SJCRH30 (cell line): ENCODE data around the gene ZNF764. TPM values are rescaled to one million over a fixed set of nuclear protein-coding genes. Genes with fewer than 3 reads are reported as not detected.

Experiments used
- DNase-seq, 2 experiments: peaks; one replicate each; pipeline ENCODE4 v3.0.0-alpha.2; 2015 to 2020
- H3K27ac ChIP-seq: fragments of 250-450 bp; sonication (Bioruptor Pico); 2 replicates; pipeline ENCODE4 v1.5.1; 2020; ENCODE audit warnings: mild to moderate bottlenecking, moderate library complexity
- H3K27me3 ChIP-seq: fragments of 250-450 bp; sonication (Bioruptor Pico); 2 replicates; pipeline ENCODE4 v1.5.1; 2020; ENCODE audit warnings: mild to moderate bottlenecking, moderate library complexity
- H3K36me3 ChIP-seq: fragments of 250-450 bp; sonication (Bioruptor Pico); 2 replicates; pipeline ENCODE4 v1.5.1; 2020; ENCODE audit warnings: mild to moderate bottlenecking, moderate library complexity
- H3K4me1 ChIP-seq: fragments of 250-450 bp; sonication (Bioruptor Pico); 2 replicates; pipeline ENCODE4 v1.5.1; 2020; ENCODE audit warnings: mild to moderate bottlenecking, moderate library complexity
- H3K4me3 ChIP-seq: fragments of 250-450 bp; sonication (Bioruptor Pico); 2 replicates; pipeline ENCODE4 v1.5.1; 2020; ENCODE audit warnings: mild to moderate bottlenecking, moderate library complexity
- H3K9me3 ChIP-seq: fragments of 250-450 bp; sonication (Bioruptor Pico); replicated peaks from 2 replicates; pipeline ENCODE4 v1.5.1; 2020; ENCODE audit warnings: mild to moderate bottlenecking, moderate library complexity
- total RNA-seq: library from RNA; depleted of rRNA; stranded (reverse); fragments of >200 nt; shearing (Covaris generic); gene quantifications from 2 replicates; pipeline ENCODE4 v1.2.3, GENCODE V29; 2014

ZNF764 gene
- total RNA-seq, 1 experiment from 2014 or later = 10.7 TPM

DNA sequence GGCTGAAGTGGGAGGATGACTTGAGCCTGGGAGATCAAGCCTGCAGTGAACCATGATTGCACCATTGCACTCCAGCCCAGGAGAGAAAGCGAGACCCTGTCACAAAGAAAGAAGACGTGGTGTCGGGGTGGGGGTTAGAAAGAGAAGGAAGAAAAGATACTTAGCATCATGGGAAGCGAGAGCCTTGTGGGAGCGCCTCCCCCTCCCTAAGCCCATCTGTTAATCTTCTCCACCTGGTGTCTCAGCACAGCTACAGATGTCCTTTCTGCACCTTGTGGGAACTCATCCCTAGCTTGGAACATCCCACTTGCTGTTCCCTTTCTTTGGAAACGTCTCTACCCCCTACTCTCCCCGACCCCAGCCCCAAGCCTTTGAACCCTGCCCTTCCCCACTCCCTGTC lies 7.4 kb upstream of the ZNF764 start:
- Histone ChIP-seq H3K27ac (no peak overlapping the region), H3K27me3 (no peaks in the 10 kb centered on the region), H3K4me3 (no peak overlapping the region), H3K36me3 (no peaks in the 10 kb centered on the region), H3K9me3 (no peaks in the 10 kb centered on the region), H3K4me1 (peaks cover 3% of the 10 kb centered on the region; the same call in 1 of the 2 replicates)
- no peak for DNase-seq

DNA sequence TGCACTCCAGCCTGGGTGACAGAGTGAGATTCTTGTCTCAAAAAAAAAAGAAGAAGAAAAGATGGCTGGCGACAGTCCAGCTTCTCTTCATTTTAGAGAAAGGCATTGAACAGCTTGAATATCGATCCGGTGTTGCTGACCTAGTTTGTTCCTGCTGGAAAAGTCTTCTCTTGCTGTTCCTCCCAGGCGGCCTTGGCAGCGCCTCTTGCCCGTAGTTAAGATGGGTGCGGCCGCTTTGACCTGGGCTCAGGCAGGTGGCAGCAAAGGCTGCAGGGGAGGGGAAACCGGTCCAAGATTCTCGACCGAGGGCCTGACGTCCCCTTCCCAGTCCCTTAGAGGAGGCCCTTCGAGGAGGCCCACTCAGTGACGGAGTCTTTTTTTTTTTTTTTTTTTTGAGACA lies 3.8 kb upstream of the ZNF764 start:
- Histone ChIP-seq H3K27ac (no peak overlapping the region), H3K36me3 (no peaks in the 10 kb centered on the region)

DNA sequence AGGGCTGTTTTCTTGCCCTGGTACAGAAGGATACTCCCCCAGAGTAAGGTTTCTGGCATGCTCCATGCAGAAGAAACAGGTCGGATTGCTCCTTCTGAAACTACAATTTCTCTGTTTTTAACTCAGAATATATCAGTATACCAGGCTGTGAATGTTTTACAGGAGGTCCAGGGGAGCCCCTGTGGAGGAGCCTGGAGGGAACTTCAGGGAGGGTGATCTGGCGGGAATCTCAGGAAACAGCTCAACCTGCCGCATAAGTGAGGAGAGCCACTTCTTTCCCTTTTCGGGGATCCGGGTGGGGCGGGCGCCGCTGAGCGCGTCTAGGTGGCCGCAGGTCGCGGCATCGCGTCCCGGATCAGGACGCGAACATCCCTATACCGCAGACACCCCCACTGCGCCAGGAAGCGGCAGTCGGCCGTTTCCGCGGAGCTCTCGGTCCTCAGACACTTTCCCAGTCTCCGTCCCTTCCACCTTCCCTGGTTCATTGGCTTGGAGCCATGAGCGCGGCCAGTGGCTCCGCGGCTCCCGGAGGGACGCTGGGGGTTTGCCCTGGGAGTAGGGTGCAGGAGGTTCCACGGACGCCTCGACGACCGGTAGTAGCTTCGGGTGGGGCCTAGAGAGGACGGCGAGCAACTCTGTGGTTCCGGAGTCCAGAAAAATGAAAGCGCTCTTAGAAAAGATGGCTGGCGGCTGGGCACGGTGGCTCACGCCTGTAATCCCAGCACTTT lies 3.1 kb upstream of the ZNF764 start:
- Histone ChIP-seq H3K36me3 (no peaks in the 10 kb centered on the region), H3K9me3 (no peaks in the 10 kb centered on the region), H3K4me1 (no peaks in the 10 kb centered on the region), H3K27ac (no peak overlapping the region), H3K27me3 (no peaks in the 10 kb centered on the region), H3K4me3 (no peak overlapping the region)
- DNase-seq = no peak

More for the DNA sequence above, 3.8 kb upstream of the ZNF764 start:
- no peaks in the 10 kb centered on the region for H3K9me3 ChIP-seq
- no peak for DNase-seq
- H3K4me3 ChIP-seq = no peak overlapping the region
- no peaks in the 10 kb centered on the region for H3K27me3 ChIP-seq
- no peaks in the 10 kb centered on the region for H3K4me1 ChIP-seq

DNA sequence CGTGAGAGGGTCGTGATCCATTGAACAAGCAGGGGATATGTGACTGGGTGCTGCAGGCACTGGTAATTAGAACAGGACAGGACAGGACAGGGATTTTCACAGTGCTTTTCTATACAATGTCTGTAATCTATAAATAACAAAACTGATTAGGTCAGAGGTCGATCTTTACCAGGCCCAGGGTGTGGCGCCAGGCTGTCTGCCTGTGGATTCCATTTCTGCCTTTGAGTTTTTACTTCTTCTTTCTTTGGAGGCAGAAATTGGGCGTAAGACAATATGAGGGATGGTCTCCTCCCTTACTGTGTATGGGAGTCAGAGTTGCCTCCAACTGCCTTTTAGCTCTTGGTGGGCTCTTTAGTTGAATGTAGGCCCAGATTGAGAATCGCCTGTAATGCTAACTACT lies 1.5 kb upstream of the ZNF764 start:
- H3K27ac ChIP-seq = no peak overlapping the region
- H3K27me3 ChIP-seq = no peaks in the 10 kb centered on the region
- peaks cover 2% of the 10 kb centered on the region; the same call in 1 of the 2 replicates for H3K36me3 ChIP-seq
- H3K4me1 ChIP-seq = no peaks in the 10 kb centered on the region
- H3K4me3 ChIP-seq = no peak overlapping the region
- DNase-seq = no peak
- H3K9me3 ChIP-seq = no peaks in the 10 kb centered on the region

DNA sequence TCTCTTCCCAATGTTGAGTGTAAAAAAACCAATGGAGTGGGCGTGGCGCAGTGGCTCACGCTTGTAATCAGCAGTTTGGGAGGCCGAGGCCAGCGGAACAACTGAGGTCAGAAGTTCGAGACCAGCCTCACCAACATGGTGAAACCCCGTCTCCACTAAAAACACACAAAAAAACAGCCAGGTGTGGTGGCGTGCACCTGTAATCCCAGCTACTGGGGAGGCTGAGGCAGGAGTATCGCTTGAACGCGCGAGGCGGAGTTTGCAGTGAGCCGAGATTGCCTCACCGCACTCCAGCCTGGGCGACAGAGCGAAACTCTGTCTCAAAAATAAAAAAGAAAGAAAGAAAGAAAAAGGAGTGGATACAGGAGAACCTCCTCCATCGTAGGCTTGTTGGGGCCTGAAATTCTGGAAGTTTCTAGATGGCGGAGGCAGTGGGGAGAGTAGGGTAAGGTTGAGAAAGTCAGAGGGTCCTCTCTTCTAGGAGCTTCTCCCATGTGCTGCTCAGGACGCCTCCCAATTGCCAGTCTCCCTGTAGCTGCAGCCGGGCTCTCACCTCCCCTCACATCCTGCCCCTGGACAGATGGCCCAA lies 709 bp upstream of the ZNF764 start:
- Histone ChIP-seq H3K4me1 (no peaks in the 10 kb centered on the region), H3K4me3 (peak overlapping the region; percentile 82), H3K27me3 (no peaks in the 10 kb centered on the region), H3K27ac (peak overlapping the region; percentile 63), H3K36me3 (peaks cover 5% of the 10 kb centered on the region; the same call in 1 of the 2 replicates), H3K9me3 (no peaks in the 10 kb centered on the region)
- DNase-seq = no peak

DNA sequence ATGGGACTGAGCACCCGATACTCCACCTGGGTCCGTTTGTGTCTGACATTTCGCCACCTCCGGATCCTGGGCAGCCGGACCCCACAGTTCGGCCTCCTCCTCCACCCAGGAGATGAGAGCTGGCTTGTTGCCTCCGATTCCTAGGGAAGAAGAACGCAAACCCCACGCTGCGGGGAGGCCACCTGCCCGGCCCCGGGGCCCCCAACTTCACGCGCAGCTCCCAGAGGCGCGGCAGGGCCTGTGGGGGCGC lies 542 bp downstream of the ZNF764 start:
- peak in 1 of 2 experiments; percentile 23 for DNase-seq
- H3K27ac ChIP-seq = peak overlapping the region; percentile 63

DNA sequence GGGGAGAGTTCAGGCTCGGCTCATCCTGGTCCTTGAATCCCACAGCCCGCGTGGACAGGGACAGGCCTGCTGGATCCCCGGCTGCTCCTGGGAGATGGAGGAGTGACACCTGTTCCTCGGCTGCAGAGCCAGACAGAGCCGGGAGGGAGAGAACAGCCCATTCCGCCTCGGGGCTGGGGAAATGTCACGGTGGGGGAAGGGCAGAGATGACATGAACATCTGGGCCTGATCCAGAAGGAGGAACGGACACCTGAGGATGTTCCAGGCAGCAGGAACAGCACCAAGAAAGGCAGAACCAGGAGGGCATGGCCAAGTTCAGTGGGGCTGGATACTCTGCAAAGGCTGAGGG lies 2.1 kb downstream of the ZNF764 start:
- no peak overlapping the region for H3K27ac ChIP-seq
- peaks cover 10% of the 10 kb centered on the region for H3K36me3 ChIP-seq
- H3K27me3 ChIP-seq = no peaks in the 10 kb centered on the region
- no peak overlapping the region for H3K4me3 ChIP-seq
- H3K9me3 ChIP-seq = no peaks in the 10 kb centered on the region
- no peaks in the 10 kb centered on the region for H3K4me1 ChIP-seq
- peak in 1 of 2 experiments; percentile 17 for DNase-seq

More for the DNA sequence above, 542 bp downstream of the ZNF764 start:
- Histone ChIP-seq H3K36me3 (peaks cover 10% of the 10 kb centered on the region), H3K4me3 (peak overlapping the region; percentile 82), H3K4me1 (no peaks in the 10 kb centered on the region), H3K9me3 (no peaks in the 10 kb centered on the region), H3K27me3 (no peaks in the 10 kb centered on the region)

DNA sequence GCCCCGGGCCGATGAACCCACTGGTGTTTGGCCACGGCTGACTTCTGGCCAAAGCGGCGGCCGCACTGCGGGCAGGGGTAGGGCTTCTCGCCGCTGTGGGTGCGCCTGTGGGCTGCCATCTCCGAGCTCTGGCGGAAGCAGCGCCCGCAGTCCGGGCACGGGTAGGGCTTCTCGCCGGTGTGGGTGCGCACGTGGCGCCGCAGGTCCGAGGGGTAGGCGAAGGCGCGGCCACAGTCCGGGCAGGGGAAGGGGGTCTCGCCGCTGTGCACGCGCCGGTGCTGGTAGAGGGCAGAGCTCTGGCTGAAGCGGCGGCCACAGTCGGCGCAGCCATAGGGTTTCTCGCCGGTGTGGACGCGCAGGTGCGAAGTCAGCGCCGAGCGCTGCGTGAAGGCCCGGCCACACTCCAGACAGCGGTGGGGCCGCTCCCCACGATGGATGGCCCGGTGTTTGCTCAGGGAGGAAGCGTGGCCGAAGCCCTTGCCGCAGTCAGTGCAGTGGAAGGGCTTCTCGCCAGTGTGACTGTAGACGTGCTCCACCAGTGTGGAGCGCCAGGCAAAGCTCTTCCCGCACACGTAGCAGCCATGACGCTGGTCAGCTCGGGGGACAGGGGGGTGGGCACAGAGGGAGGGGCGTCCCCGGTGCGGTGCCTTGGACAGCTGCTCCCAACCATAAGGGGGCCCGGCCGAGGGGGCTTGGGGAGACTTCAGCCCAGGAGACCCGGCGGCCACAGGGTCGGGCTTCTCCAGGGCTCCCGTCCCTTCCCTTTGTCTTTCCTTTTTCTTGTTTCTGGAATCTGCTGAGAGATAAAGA lies 2.7 kb downstream of the ZNF764 start:
- Histone ChIP-seq H3K27ac (no peak overlapping the region), H3K36me3 (peaks cover 10% of the 10 kb centered on the region)

DNA sequence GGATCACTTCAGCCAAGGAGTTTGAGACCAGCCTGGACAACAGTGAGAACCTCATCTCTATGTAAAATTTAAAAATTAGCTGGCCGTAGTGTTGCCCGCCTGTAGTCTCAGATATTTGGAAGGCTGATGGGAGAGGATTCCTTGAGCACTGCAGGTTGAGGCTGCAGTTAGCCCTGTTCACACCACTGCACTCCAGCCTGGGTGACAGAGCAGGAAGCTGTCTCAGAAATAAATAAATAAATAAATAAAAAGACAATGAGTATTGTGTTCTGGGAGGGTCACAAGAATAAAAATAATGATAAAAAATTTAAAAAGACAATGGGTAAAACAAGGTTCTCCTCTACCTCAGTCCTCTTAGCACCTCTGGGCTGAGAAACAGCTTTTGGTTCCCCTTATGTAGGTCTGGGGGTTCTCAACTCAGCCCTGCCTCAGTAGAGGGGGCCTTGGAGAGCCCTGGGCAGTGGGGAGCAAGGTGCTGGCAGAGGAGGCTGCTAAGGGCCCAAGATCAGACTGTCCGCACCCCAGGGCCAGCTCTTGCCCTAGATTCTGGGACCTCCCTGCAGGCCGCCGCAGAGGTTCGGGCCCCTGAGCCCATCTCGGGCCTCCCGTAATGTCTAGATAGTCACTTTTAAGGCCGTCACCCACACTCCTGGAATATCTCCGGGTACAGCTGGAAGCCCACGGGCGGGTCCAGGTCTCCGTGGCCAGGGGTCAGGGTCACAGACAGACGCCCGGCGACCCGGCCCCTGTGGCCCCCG lies 3.4 kb downstream of the ZNF764 start:
- Histone ChIP-seq H3K27ac (no peak overlapping the region), H3K36me3 (peaks cover 10% of the 10 kb centered on the region), H3K9me3 (no peaks in the 10 kb centered on the region), H3K4me1 (no peaks in the 10 kb centered on the region), H3K4me3 (no peak overlapping the region), H3K27me3 (no peaks in the 10 kb centered on the region)
- DNase-seq = no peak

More for the DNA sequence above, 2.7 kb downstream of the ZNF764 start:
- Histone ChIP-seq H3K27me3 (no peaks in the 10 kb centered on the region), H3K9me3 (no peaks in the 10 kb centered on the region), H3K4me3 (no peak overlapping the region), H3K4me1 (no peaks in the 10 kb centered on the region)
- DNase-seq = no peak

DNA sequence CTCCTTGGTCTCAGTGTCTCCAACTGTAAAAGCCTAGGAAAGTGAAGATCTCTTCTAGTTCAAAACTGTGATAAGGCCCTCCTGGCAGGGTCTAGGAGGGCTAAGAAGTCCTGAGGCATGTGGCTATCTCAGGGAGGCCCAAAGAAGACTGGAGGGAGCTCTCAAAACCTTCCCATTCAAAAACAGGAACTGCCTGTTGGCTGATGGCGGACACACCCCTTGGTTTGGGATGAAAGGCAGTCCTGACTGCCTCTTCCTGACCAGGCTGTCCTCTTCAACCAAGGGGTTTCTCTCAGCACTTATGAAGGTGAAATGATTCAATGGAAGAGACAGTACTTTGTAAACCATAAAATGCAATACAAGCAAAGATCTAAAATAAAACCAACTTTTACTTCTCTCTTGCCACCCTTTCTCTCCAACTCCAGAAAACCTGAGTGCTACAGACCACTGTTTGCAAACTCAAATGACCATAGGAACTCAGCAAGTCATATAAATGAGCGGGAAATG lies 4.7 kb downstream of the ZNF764 start:
- H3K4me1 ChIP-seq = no peaks in the 10 kb centered on the region
- no peaks in the 10 kb centered on the region for H3K27me3 ChIP-seq
- no peak for DNase-seq
- H3K36me3 ChIP-seq = peaks cover 10% of the 10 kb centered on the region
- no peaks in the 10 kb centered on the region for H3K9me3 ChIP-seq
- no peak overlapping the region for H3K4me3 ChIP-seq
- H3K27ac ChIP-seq = no peak overlapping the region

DNA sequence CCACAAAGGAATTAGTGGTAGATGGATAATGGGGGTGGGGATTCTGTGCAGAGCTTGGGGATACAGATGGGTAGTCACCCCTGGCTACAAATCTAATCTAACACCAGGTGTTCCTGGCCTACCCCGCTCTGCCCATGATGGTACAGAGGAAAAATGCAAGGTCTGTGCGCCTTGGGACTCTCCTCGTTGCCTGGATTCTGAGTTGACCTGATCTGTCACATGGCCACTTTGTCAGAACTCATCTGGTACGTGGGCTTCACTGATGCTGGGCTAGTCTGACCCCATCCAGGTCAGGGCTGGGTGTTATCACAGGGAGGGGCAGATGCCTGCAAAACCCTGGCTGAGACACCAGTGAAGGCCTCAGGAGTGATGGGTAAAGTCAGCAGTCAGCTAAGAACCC lies 5.2 kb downstream of the ZNF764 start:
- Histone ChIP-seq H3K4me1 (no peaks in the 10 kb centered on the region), H3K36me3 (peaks cover 10% of the 10 kb centered on the region), H3K4me3 (no peak overlapping the region), H3K27ac (no peak overlapping the region), H3K27me3 (no peaks in the 10 kb centered on the region), H3K9me3 (no peaks in the 10 kb centered on the region)
- no peak for DNase-seq

DNA sequence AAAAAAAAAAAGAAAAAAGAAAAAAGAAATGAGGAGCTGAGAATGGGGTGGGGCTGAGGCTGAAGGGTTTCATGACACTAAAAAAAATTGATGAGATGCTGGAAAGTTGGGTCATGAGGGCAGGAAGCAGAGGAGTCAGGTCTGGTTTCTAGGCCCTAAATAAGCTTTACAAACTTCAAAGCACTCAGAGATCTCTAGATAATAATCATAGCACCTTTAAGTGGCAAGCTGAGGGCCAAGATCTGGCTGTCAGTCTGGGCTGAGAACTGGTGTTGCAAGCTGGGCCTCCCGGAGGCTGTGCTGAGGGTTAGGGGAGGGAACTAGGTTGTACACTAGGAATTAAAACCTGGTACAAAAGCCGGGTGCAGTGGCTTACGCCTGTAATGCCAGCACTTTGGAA lies 6.4 kb downstream of the ZNF764 start:
- no peaks in the 10 kb centered on the region for H3K9me3 ChIP-seq
- no peaks in the 10 kb centered on the region for H3K27me3 ChIP-seq
- H3K27ac ChIP-seq = no peak overlapping the region
- DNase-seq = no peak
- H3K36me3 ChIP-seq = peaks cover 10% of the 10 kb centered on the region
- H3K4me1 ChIP-seq = no peaks in the 10 kb centered on the region
- no peak overlapping the region for H3K4me3 ChIP-seq

DNA sequence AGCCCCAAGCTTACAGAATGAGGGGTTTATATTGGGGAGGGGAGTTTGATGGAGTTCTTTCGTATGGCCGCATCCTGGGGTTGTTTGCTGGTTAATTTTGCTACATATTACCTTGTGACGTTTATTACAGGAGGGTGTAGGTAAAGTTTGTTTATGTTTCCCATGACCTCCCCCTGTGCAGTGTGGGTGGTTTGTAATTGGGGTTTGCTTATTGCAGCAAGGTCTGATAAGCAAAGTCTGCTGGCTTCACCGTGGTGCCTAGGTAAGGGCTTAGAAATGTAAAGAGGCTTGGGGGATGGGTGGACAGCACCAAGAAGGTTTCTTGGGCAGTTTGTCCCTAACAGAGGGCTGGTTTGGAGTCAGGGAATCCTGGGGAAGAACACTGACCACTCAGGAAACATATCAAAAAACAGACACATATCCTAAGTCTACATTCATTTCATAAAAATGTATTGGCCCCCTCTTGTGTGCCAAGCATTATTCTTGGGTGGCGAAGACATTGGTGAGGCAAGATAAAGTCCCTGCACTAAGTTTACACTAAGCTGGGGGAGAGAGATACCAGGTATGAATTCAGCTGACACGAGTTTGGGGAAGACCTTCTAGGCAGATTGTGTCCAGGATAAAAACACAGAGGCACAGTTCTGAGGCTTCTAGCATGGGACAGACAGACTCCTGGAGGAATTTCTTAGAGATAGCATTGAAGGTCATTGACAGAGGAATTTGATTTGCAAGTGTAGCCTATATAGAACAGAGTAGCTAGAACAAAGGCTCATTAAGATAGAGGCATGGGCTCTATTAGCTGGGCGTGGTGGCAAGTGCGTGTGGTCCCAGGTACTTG lies 9.5 kb downstream of the ZNF764 start:
- H3K27ac ChIP-seq = no peak overlapping the region
- no peak overlapping the region for H3K4me3 ChIP-seq
- H3K27me3 ChIP-seq = no peaks in the 10 kb centered on the region
- no peak for DNase-seq
- 0 out of 2 replicates have a peak, but pooled peaks cover 2% of the 10 kb centered on the region for H3K4me1 ChIP-seq
- no peaks in the 10 kb centered on the region for H3K9me3 ChIP-seq
- peaks cover 4% of the 10 kb centered on the region for H3K36me3 ChIP-seq

DNA sequence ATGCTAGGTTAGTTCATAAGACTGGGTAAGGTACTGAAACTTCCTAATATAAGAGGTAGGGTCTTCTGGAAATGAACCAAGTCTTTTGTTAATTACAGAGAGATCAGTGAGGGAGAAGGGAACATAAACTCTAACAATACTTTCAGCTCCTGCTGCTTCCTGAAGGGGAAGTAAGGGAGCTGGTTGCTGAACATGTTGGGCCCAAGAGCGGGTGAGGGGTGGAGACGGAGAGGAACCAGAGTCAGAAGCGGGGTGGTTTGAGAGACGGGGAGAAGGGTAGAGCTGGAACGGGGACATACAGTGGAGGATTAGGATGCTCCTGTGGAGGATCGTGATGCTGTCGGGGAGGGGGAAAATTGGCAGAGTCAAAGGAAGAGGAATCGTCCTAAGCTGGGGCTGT lies 12.1 kb downstream of the ZNF764 start:
- H3K4me1 ChIP-seq = peaks cover 8% of the 10 kb centered on the region
- no peak overlapping the region for H3K27ac ChIP-seq
- DNase-seq = no peak
- H3K36me3 ChIP-seq = no peaks in the 10 kb centered on the region
- no peaks in the 10 kb centered on the region for H3K9me3 ChIP-seq
- no peak overlapping the region for H3K4me3 ChIP-seq
- no peaks in the 10 kb centered on the region for H3K27me3 ChIP-seq
